CD1c-positive myeloid dendritic cell (primary cell): ENCODE results near the gene RSAD1.
A peak's percentile ranks its signal among the peaks of the same experiment; 100 is the strongest.

Experiments used
- DNase-seq: peaks from one replicate; pipeline ENCODE4 v3.0.0-alpha.2; 2016; ENCODE audit errors: extremely low spot score

The RSAD1 gene

GRCh38 chr17:50495217-50495823 is 16.7 kb downstream of the RSAD1 start:
- DNase-seq = no peak

GRCh38 chr17:50495918-50496317 is 17.3 kb downstream of the RSAD1 start:
- DNase-seq = no peak

GRCh38 chr17:50498021-50498874 is 19.6 kb downstream of the RSAD1 start:
- DNase-seq = no peak

- DNase-seq = no peak
These were observed 20.6 kb downstream of the RSAD1 start for GRCh38 chr17:50499270-50499669.

- DNase-seq = no peak
These were observed 21.1 kb downstream of the RSAD1 start for GRCh38 chr17:50499721-50500120.

- peak; percentile 37 for DNase-seq
These were observed 22.4 kb downstream of the RSAD1 start for GRCh38 chr17:50501054-50501453.

- DNase-seq = no peak
These were observed 23.8 kb downstream of the RSAD1 start for GRCh38 chr17:50502301-50502990.

- peak; percentile 41 for DNase-seq
These were observed 27.0 kb downstream of the RSAD1 start for GRCh38 chr17:50505591-50506130.

GRCh38 chr17:50506298-50506697 is 27.6 kb downstream of the RSAD1 start:
- no peak for DNase-seq

GRCh38 chr17:50507871-50508572 is 29.4 kb downstream of the RSAD1 start, which contains the start of gene MYCBPAP:
Gene MYCBPAP, plus strand, starts transcription at chr17:50508439. Its CDS starts 236 bp downstream, at chr17:50508675.
- peak; percentile 79 for DNase-seq

- no peak for DNase-seq
These were observed 30.2 kb downstream of the RSAD1 start for GRCh38 chr17:50508573-50509460.

- peak; percentile 7 for DNase-seq
These were observed 32.4 kb downstream of the RSAD1 start for GRCh38 chr17:50511058-50511457.

GRCh38 chr17:50513495-50513894 is 34.8 kb downstream of the RSAD1 start:
- no peak for DNase-seq

GRCh38 chr17:50514388-50514787 is 35.7 kb downstream of the RSAD1 start:
- DNase-seq = no peak

GRCh38 chr17:50514936-50515702 is 36.5 kb downstream of the RSAD1 start:
- DNase-seq = peak; percentile 15

- no peak for DNase-seq
These were observed 38.4 kb downstream of the RSAD1 start for GRCh38 chr17:50517011-50517410.

- no peak for DNase-seq
These were observed 39.1 kb downstream of the RSAD1 start for GRCh38 chr17:50517504-50518383.

GRCh38 chr17:50518384-50519023 is 39.8 kb downstream of the RSAD1 start:
- DNase-seq = no peak
